Stimulated activated CD4-positive, alpha-beta T cell treated with anti-CD3 and anti-CD28 coated beads, Interleukin-4, amount 100 ng/mL, for 48 hours (primary cell): Measurements from ENCODE around the gene HES5.

ENCODE experiments used
- DNase-seq, 2 donors: peaks; one replicate each; pipeline ENCODE4 v3.0.0-alpha.2; 2020; ENCODE audit warnings: low read depth in 2 of 2

HES5 gene

DNA sequence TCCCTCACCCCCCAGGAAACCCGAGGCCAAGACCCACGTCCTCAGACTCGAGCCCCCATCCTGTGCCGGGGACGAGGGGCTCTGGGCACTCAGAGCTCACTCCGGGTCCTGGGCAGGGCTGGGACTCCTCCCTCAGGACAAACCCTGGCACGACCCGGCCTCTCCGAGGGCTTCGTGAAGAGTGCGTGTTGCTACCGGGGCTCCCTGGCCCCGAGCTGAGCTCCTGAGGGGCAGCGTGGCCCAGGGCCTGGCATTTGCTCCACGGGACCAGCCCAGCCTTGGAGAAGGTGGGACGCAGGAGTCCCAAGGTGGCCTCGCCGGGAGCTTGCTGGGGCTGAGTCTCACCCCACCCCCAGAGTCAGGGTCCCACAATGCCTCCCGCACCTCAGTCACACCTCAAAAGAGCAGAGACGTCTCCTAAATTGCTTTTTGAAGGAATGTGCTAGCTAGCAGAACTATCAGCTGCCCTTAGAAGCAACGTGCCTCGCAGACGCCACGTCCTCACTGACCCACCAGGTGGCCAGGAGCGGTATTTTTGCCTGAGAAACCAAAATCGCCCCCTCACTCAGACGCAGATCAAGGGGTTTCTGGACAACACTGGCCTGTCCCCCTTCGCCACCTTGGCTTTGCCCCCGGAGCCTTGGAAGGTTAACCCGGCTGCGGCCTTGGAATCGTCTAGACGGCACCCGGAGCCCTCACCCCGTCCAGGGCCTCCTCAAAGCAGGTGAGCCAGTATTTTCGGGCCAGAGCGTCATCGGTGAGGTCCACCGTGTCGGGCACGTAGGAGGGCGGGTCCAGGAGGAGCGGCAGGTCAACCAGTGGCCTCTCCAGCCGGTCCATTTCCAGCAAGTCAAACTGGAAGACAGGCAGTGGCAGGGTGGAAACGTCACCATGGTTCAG lies 14.9 kb downstream of the HES5 start:
- no peak for DNase-seq

DNA sequence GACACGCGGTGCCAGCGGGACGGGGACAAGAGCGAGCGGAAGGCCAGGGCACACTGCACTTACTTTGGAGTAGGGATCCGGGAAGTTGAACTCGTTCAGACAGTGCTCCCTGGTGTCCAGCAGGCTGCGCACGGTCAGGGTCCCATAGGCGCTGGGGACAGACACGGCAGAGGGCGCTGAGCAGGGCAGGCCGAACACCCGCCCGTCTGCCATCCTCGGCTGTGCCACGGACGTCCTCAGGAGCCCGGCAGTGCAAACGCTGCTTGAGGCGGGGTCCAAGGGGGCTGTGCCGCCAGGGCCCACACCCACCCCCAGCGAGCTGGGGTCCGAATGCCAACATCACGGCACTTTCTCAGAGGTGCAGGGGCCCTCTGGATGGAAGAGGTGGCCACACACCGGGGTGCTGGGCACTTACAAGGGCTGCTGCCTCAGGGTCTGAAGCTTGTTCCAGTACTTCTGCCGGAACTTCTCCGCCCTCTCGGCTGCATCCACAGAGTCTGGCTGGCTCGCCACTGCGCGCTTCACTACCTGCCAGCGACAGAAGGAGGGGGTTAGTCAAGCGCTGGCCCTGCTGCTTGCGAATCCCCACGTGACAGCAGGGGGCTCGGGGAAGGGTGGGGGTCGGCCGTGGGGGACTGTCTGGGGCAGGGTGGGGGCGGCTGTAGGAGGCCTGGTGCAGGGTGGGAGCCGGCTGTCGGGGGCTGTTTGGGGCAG lies 16.0 kb downstream of the HES5 start:
- DNase-seq: no peak

DNA sequence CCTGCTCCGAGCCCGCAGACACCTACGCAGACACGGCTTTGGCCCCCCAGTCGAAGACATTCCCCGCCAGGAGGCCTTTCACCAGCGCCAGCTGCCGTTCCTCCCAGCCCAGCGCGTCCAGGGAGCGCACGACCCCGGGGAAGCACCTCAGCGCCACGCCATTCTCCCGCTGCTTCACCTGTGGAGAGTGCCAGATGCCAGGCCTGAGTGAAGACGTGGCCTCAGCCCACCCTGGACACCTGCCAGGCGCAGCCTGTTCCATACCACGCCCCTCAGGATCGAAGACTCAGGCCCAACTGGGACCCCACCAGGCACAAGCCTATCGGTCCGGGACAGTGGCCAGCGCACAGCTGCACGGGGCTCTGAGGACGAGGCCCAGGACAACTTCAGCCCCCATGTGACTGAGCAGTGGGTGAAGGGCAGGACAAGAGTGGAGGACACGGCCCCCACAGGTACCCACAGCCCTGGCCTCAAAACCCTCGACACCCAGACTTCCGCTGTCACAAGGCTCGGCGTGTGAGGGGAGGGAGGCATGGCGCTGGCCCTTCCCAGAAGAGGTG lies 17.1 kb downstream of the HES5 start:
- DNase-seq: no peak

DNA sequence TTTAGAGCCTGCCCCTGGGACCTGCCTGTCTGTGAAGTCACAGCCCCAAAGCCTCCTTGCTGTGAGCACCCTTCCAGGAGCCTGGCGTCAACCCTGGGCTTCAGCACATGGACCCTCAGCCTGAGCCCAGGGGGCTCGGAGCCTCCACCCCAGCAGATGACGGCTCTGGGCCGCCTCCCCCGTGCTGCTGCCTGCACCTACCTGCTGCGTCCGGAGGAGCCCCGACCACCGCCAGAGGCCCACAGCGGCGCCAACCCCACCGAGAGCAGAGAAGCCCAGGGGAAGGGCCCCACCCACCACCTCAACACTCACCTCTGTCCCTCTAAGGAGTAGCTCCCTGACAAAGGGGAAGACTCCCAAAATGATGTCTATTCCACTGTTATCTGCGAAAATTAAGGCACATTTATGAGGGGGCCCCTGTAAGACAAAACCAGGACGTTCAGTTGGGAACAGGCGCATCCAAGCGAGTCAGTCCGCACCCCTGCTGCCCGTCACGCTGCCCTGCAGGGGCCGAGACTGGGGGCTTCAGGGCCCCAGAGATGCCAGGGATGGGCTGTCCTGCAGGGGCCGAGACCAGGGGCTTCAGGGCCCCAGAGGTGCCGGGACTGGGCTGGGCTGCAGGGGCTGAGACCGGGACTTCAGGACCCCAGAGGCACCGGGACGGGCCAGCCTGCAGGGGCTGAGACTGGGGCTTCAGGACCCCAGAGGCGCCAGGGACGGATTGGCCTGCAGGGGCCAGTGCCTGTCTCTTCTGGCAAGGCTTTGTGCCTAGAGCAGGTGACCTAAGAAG lies 19.5 kb downstream of the HES5 start:
- no peak for DNase-seq

DNA sequence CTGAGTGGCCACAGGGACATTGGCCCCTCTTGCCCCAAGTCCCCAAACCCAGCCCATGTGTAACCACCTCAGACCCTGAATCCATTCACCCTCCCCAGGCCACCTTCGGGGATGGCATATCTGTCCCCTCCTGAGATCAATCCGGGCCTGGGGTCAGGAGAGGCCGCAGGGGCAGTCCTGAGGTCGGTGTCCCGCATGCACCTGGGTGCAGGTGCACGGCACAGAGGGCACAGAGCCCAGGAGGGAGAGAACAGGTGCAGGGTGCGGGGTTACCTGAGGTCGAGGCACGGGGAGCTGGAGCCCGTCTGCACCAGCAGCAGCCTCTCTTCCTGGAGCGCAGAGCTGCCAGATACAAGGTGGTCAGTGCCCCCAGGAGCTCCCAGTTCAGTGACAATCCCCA lies 20.5 kb downstream of the HES5 start:
- no peak for DNase-seq

GRCh38 chr1:2508751-2509150 lies 21.3 kb downstream of the HES5 start:
- no peak for DNase-seq

DNA sequence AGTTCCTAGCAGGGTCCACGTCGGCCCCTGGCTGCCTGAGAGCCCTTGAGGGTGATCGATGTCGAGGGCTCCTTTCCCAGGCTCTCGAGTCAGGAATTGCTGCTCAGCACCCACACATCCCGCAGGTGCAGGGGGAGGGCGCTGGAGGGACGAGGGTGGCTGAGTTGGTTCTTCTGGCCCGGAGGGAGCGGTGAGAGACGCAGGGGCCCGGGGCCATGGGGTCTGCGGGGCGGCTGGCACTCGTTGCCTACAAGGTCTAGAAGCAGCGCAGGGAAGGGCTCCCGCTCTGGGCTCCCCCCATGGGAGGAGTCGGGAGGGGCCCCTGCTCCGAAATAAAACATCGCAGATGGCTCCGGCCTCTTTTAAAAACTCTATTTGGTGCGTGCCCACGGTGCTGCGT lies 21.9 kb downstream of the HES5 start:
- no peak for DNase-seq

DNA sequence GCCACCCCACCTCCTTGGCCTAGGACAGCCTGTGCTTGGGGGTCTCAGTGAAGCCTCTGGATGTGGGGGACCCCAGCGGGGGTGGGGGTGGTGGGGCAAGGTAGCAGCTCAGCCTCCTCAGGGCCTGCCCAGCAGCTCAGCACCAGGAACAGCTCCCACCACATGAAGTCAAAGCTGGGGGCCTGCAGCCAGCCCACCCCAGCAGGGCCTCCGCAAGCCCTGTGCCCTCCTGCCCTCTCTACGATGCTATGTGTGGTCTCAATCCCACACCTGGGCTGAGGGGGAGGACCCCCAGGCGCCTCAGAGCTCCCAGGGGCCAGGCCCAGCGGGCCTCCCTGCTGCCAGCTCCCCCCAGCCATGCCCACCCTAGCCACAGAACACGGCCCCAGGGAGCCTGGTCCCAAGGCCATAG lies 22.3 kb downstream of the HES5 start:
- no peak for DNase-seq

- DNase-seq: no peak
Measured at GRCh38 chr1:2506901-2507565, 23.0 kb downstream of the HES5 start.

DNA sequence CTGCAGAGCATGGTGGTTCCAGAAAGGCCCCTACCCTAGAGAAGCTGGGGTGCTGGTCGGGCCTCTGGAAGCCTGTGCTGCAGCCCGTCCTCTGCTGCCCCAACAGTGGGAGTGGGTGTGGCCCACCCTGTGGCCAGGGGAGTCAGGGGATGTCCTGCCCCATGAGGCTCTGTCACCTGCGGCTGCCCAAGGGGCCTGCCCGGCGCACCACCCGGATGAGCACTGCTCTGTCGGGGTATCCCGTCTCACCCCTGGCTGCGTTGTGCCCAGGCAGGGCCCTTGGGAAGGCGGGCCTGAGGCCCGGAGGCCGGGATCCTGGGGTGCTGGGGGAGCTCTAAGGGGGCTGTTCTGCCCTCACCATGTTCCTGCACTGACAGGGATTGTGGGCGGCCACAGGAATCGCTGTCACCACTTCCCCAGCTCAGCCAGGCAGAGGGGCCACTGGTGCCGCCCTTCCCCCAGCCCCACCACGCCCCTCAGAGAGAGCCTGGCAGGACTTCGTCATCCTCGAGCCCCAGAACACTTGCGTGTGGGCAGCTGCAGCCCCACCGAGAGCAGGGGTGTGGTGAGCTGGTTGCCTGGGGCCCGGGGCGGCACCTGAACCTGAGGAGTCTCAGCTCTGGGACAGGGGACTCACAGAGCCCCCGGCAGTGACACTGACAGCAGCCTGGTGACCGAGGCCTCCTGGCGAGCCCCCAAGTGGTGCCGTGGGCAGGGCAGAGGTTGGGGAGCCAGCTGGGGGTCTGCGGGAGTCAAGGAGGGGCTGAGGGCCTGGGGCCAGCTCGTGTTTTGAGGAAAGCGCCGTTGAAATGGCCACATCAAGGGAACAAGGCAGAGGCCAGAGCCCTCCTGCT lies 23.8 kb downstream of the HES5 start:
- DNase-seq: no peak

GRCh38 chr1:2505461-2505994 lies 24.5 kb downstream of the HES5 start:
- no peak for DNase-seq

- DNase-seq: no peak
Measured at GRCh38 chr1:2504949-2505272, 25.2 kb downstream of the HES5 start.

GRCh38 chr1:2504225-2504948 lies 25.7 kb downstream of the HES5 start:
- no peak for DNase-seq

- DNase-seq: no peak
Measured at GRCh38 chr1:2503554-2504224, 26.4 kb downstream of the HES5 start.

DNA sequence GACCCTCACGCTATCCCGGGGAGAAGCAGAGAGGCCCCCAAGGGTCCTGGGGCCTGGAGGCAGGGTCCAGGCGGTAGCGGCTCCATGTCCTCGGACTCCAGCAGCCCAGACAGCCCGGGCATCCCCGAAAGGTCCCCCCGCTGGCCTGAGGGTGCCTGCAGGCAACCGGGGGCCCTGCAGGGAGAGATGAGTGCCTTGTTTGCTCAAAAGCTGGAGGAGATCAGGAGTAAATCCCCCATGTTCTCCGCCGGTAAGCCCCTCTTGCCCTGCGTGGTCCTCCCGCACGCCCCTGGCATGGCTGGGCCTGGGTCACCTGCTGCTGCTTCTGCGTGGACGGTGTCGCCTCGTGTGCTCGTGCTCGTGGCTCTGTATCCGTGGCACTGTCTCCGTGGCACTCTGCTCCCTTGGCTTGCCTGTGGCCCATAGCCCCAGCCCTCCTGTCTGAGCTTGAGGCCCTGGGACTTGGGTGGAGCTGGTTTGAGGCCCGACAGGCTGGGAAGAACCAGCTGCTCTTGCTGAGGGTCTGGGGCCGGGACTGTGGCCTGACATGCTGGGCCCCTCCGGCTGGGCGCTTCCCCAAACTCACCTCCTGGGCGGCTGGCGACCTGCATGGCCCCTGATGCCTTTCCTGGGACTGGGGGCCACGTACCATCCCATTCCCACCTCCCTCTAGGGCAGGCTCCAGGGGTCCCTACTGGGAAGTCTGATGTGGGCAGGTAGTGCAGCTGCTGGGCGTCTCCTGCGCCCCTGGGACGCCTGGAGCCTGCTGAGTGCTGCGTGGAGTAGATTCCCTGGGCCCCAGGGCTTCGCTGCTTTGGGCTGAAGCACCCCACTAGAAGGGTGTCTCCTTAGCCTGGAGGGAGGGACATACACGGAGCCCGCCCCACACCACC lies 27.2 kb downstream of the HES5 start:
- DNase-seq: no peak

GRCh38 chr1:2502210-2502609 lies 27.9 kb downstream of the HES5 start:
- no peak for DNase-seq

DNA sequence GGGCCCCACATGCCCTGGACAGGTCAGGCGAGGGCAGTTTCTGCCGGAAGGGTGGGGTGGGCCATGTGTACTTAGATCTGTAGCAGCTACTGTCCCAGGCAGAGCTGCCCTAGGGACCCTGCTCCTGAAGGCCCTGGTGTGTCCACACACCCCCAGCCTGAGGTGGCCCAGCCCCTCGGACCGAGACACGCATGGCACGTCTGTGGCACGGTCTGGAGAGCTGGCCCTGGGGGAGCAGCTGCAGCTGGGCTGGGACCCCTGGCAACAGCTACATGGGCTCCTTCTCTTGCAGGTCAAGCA lies 28.3 kb downstream of the HES5 start:
- DNase-seq: no peak

GRCh38 chr1:2501041-2501819 lies 28.8 kb downstream of the HES5 start:
- DNase-seq: no peak
